GM12878 (cell line): ENCODE measurements around the gene TOLLIP. TPM values are rescaled to one million over a fixed set of nuclear protein-coding genes. Genes with fewer than 3 reads are reported as not detected.

Experiments
- ATAC-seq: fragments of 200-7000 bp; cut with Tn5 transposase; 3 replicates; pipeline ENCODE4 v1.9.1; 2020; ENCODE audit warnings: mild to moderate bottlenecking, moderate library complexity
- BruUV-seq: library from RNA; stranded (reverse); fragments of 400-500 nt; replicated peaks from 2 replicates; lab custom pipeline; 2021; lab: Mats Ljungman, UMichigan
- CTCF ChIA-PET: fragments of 300-600 bp; sonication (Branson Sonifier 250); formaldehyde crosslinking; extraction: SDS; loops from one replicate; lab custom pipeline; 2021; ENCODE audit warnings: inconsistent platforms; lab: Yijun Ruan, JAX
- POLR2A ChIA-PET: fragments of 350-600 bp; formaldehyde crosslinking; extraction: SDS; loops from one replicate; lab custom pipeline; 2021; ENCODE audit warnings: inconsistent platforms; lab: Charles Lee
- RAD21 ChIA-PET: fragments of 300-600 bp; sonication (Branson Sonifier 250); formaldehyde crosslinking; loops from one replicate; lab custom pipeline; 2023; ENCODE audit warnings: antibody characterized with exemption; ENCODE audit not compliant: unreplicated experiment; lab: Charles Lee
- SMC1A ChIA-PET: fragments of 300-600 bp; sonication (Branson Sonifier 250); formaldehyde crosslinking; loops from one replicate; lab custom pipeline; 2023; ENCODE audit not compliant: unreplicated experiment, uncharacterized antibody; lab: Charles Lee
- DNase-seq: peaks from one replicate; pipeline ENCODE4 v3.0.0-alpha.2; 2011; ENCODE audit warnings: low read depth, low spot score
- FAIRE-seq: peaks from 3 replicates; lab custom pipeline; 2011; peaks lifted over from hg19 to GRCh38; lab: Jason Lieb, UNC
- H2AFZ ChIP-seq: 2 replicates; pipeline ENCODE4 v1.6.0; 2011; ENCODE audit warnings: low read depth, low read length, control low read depth; ENCODE audit not compliant: control insufficient read depth
- H3K27ac ChIP-seq: 2 replicates; pipeline ENCODE4 v1.5.1; 2011; ENCODE audit warnings: control low read depth; ENCODE audit not compliant: control insufficient read depth, insufficient read depth
- H3K27me3 ChIP-seq, 2 experiments: replicated peaks in 1 of 2; 2 replicates each; pipeline versions ENCODE4 v1.6.0 to v1.6.1; 2011; ENCODE audit warnings: low read length in 1 of 2; ENCODE audit not compliant: control insufficient read depth in 2 of 2, insufficient read depth in 2 of 2
- H3K36me3 ChIP-seq, 2 experiments: 2 replicates each; pipeline ENCODE4 v1.5.1; 2011; ENCODE audit warnings: low read length in 1 of 2; ENCODE audit not compliant: control insufficient read depth in 2 of 2, insufficient read depth in 2 of 2
- H3K4me1 ChIP-seq: 2 replicates; pipeline ENCODE4 v1.6.1; 2011; ENCODE audit warnings: mild to moderate bottlenecking, low read length, moderate library complexity, mixed read lengths; ENCODE audit not compliant: control insufficient read depth, insufficient read depth
- H3K4me2 ChIP-seq: 2 replicates; pipeline ENCODE4 v1.6.0; 2011; ENCODE audit warnings: control low read depth; ENCODE audit not compliant: control insufficient read depth, insufficient read depth
- H3K4me3 ChIP-seq: fragments of 200-600 bp; sonication (generic); 2 replicates; pipeline ENCODE4 v1.5.1; 2016
- H3K79me2 ChIP-seq: 2 replicates; pipeline ENCODE4 v1.6.0; 2011; ENCODE audit warnings: low read length; ENCODE audit not compliant: control insufficient read depth, insufficient read depth
- H3K9ac ChIP-seq: 2 replicates; pipeline ENCODE4 v1.8.0; 2011; ENCODE audit warnings: low read length, control low read depth, mixed read lengths; ENCODE audit not compliant: control insufficient read depth, insufficient read depth
- H3K9me3 ChIP-seq: replicated peaks from 3 replicates; pipeline ENCODE4 v1.5.1; 2011; ENCODE audit warnings: mild to moderate bottlenecking, low read length; ENCODE audit not compliant: control insufficient read depth, insufficient read depth
- H4K20me1 ChIP-seq: 2 replicates; pipeline ENCODE4 v1.6.0; 2011; ENCODE audit not compliant: control insufficient read depth, insufficient read depth
- BCL11A ChIP-seq: IDR thresholded peaks from 2 replicates; pipeline ENCODE4 v1.6.1; 2011; ENCODE audit warnings: low read depth, low read length
- CUX1 ChIP-seq: IDR thresholded peaks from 2 replicates; pipeline ENCODE4 v1.6.1; 2012; ENCODE audit warnings: improper control_type of control experiment, low read depth, low read length; ENCODE audit not compliant: insufficient replicate concordance
- EGR1 ChIP-seq, 2 experiments: IDR thresholded peaks; 1 replicate in 1 of 2; 2 replicates in 1 of 2; pipeline ENCODE4 v1.6.1; 2011 to 2012; ENCODE audit warnings: low read depth in 2 of 2, low read length in 2 of 2, borderline replicate concordance in 1 of 2, mild to moderate bottlenecking in 1 of 2, moderate library complexity in 1 of 2
- ELK1 ChIP-seq: IDR thresholded peaks from 2 replicates; pipeline ENCODE4 v1.6.1; 2012; ENCODE audit warnings: low read depth, low read length, improper control_type of control experiment
- ESRRA ChIP-seq: IDR thresholded peaks from 2 replicates; pipeline ENCODE4 v1.6.1; 2012; ENCODE audit warnings: mild to moderate bottlenecking, low read length, improper control_type of control experiment
- FOS ChIP-seq: IDR thresholded peaks from 3 replicates; pipeline ENCODE4 v1.6.1; 2011; ENCODE audit warnings: borderline replicate concordance; ENCODE audit not compliant: insufficient read length; ENCODE audit errors: extremely low read depth
- NBN ChIP-seq: fragments of 450-650 bp; IDR thresholded peaks from 2 replicates; pipeline ENCODE4 v1.6.1; 2016
- NFYB ChIP-seq: IDR thresholded peaks from 2 replicates; pipeline ENCODE4 v1.6.1; 2011; ENCODE audit warnings: low read depth, mild to moderate bottlenecking, low read length, improper control_type of control experiment, moderate library complexity; ENCODE audit not compliant: insufficient read depth
- NR2C2 ChIP-seq: IDR thresholded peaks from 2 replicates; pipeline ENCODE4 v1.6.1; 2011; ENCODE audit warnings: borderline replicate concordance, low read depth; ENCODE audit not compliant: control insufficient read depth, insufficient read length
- RBBP5 ChIP-seq: fragments of 200-600 bp; sonication (generic); conservative IDR thresholded peaks from 2 replicates; pipeline ENCODE4 v1.6.1; 2016
- SMAD5 ChIP-seq: IDR thresholded peaks from 2 replicates; pipeline ENCODE4 v1.6.1; 2016; ENCODE audit warnings: antibody characterized with exemption, low read depth
- STAT3 ChIP-seq: IDR thresholded peaks from 2 replicates; pipeline ENCODE4 v1.6.1; 2011; ENCODE audit warnings: low read depth, low read length, improper control_type of control experiment
- TAF1 ChIP-seq: IDR thresholded peaks from 2 replicates; pipeline ENCODE4 v1.6.1; 2011; ENCODE audit warnings: mild to moderate bottlenecking, low read depth, low read length, borderline replicate concordance
- WGBS: methylation state at CpG from one replicate; pipeline ENCODE4 v1.1.6; 2016; ENCODE audit warnings: low lambda C conversion rate; ENCODE audit not compliant: insufficient replicate concordance, insufficient coverage; ENCODE audit errors: missing lambda C conversion rate; 5-methylcytosine and 5-hydroxymethylcytosine counted together
- in situ Hi-C: fragments of 300-500 bp; cut with MboI; formaldehyde crosslinking; loops from 9 replicates; pipeline ENCODE4 v1.14.3; 2018; ENCODE audit warnings: mixed read lengths
- intact Hi-C: fragments of 100-400 bp; cut with micrococcal nuclease; formaldehyde crosslinking; loops from one replicate; pipeline ENCODE4 v1.14.2; 2022; ENCODE audit not compliant: unreplicated experiment
- polyA plus RNA-seq, 11 experiments: library from polyadenylated mRNA; depleted of rRNA in 4 of 11; unstranded in 6 of 11; stranded (reverse) in 5 of 11; fragments of >200 nt; fragmentation: Nextera tagmentation in 4 of 11; fragmentation: Illumina TruSeq in 1 of 11; extraction: Ambion mirVana in 4 of 11; extraction: Trizol in 1 of 11; gene quantifications; 1 replicate in 1 of 11; 2 replicates in 10 of 11; pipeline versions ENCODE4 v1.2.1 to v1.2.3, GENCODE V29; 2011 to 2016; ENCODE audit warnings: inconsistent platforms in 2 of 11, missing spikeins in 2 of 11, low read depth in 1 of 11
- total RNA-seq, 4 experiments: library from RNA; depleted of rRNA in 3 of 4; stranded (reverse); fragments of >200 nt in 3 of 4; fragmentation: Illumina TruSeq in 1 of 4; extraction: Trizol in 1 of 4; gene quantifications; 2 replicates each; pipeline versions ENCODE4 v1.2.1 to v1.2.3, GENCODE V29; 2013 to 2021
- TF ChIP-seq, protein P1 (sequence below): fragments of 450-650 bp; IDR thresholded peaks from 2 replicates; pipeline ENCODE4 v1.6.1; 2014; ENCODE audit warnings: mild to moderate bottlenecking

Gene TOLLIP
- total and polyA plus RNA-seq, 10 of the 15 experiments (the other 5 are each of a cell fraction or from before 2014, with no cell fraction given): 0.47 to 39.5 (median 21.6) TPM

GRCh38 chr11:1317993-1318392 is 8.6 kb upstream of the TOLLIP start (continued):
- no peak for TF ChIP-seq ELK1

GRCh38 chr11:1317432-1317831 is 8.0 kb upstream of the TOLLIP start:
- FAIRE-seq: no peak
- in situ Hi-C loops (no loop called here), intact Hi-C loops (no loop called here)
- H3K9ac ChIP-seq: no peak overlapping the region
- ChIA-PET POLR2A (no interaction called here), CTCF (no interaction called here), SMC1A (no interaction called here), RAD21 (no interaction called here)
- DNase-seq: no peak
- no peaks in the 10 kb centered on the region for H3K4me1 ChIP-seq
- no peaks in the 10 kb centered on the region for H3K79me2 ChIP-seq
- no peaks in the 10 kb centered on the region for H4K20me1 ChIP-seq
- H3K27ac ChIP-seq: no peak overlapping the region
- H2AFZ ChIP-seq: no peak overlapping the region
- no peaks in the 10 kb centered on the region for H3K36me3 ChIP-seq
- ATAC-seq: no peak
- no TSS peak for BruUV-seq
- H3K4me2 ChIP-seq: no peak overlapping the region
- H3K4me3 ChIP-seq: no peak overlapping the region
- no peaks in the 10 kb centered on the region for H3K27me3 ChIP-seq
- WGBS: 52% methylated on average over 10 of the region's 10 CpGs
- no peaks in the 10 kb centered on the region; the same call in 1 of the 3 replicates for H3K9me3 ChIP-seq
- TF ChIP-seq TAF1 (no peak), SMAD5 (no peak), BCL11A (no peak), CUX1 (no peak), EGR1 (IDR thresholded peaks at IDR 0.05; ENCODE audit: borderline replicate concordance in 1 of 2, low read depth in 2 of 2, low read length in 2 of 2) (no peak), NFYB (no peak), STAT3 (no peak), NR2C2 (no peak), RBBP5 (no peak), ESRRA (no peak), NBN (no peak), FOS (no peak)
- TF ChIP-seq, protein P1, sequence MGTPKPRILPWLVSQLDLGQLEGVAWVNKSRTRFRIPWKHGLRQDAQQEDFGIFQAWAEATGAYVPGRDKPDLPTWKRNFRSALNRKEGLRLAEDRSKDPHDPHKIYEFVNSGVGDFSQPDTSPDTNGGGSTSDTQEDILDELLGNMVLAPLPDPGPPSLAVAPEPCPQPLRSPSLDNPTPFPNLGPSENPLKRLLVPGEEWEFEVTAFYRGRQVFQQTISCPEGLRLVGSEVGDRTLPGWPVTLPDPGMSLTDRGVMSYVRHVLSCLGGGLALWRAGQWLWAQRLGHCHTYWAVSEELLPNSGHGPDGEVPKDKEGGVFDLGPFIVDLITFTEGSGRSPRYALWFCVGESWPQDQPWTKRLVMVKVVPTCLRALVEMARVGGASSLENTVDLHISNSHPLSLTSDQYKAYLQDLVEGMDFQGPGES: no peak
